GM18526 (cell line): Measurements from ENCODE around the gene MGA.

Source experiments
- POLR2A ChIP-seq: IDR thresholded peaks from 3 replicates; pipeline ENCODE4 v1.6.1; 2011; ENCODE audit not compliant: insufficient read length; ENCODE audit errors: extremely low read depth

Gene MGA

DNA sequence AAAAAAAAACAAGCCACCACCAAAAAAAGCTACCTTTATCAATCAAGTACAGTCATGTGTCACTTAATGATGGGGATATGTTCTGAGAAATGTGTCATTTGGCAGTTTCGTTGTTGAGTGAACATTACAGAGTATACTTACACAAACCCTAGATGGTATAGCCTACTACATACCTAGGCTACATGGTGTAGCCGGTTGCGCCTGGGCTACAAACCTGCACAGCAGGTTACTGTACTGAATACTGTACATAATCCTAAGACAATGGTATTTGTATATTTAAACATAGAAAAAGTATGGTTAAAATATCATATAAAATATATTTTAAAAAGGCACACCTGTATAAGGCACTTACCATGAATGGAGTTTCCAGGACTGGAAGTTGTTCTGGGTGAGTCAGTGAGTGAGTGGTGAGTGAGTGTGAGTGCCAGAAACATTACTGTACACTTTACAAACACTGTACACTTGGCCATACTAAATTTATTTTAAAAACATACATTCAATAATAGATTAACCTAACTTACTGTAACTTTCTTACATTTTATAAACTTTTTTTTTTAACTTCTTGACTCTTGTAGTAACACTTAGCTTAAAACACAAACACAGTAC, 141.7 kb downstream of the MGA start:
- no peak for TF ChIP-seq POLR2A

DNA sequence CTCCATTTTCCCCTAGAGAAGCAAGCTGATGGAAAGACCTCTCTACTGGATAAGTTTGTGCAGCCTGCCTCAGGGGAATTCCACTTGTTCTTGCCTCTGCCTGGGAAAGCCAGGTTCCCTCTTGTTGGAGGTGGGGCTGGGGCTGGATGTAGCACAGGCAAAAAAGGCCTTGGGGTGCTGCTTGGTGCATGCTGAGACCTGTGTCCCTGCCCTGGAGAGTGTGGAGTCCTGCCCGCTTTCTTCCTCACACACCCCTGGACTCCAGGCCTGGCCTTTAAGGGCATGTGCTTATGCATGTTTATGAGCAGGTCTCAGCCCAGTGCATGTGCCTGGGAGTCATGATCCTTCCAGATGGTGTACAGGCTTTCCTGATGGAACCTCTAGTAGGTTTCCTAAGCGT, 144.2 kb downstream of the MGA start:
- TF ChIP-seq POLR2A, result no peak

DNA sequence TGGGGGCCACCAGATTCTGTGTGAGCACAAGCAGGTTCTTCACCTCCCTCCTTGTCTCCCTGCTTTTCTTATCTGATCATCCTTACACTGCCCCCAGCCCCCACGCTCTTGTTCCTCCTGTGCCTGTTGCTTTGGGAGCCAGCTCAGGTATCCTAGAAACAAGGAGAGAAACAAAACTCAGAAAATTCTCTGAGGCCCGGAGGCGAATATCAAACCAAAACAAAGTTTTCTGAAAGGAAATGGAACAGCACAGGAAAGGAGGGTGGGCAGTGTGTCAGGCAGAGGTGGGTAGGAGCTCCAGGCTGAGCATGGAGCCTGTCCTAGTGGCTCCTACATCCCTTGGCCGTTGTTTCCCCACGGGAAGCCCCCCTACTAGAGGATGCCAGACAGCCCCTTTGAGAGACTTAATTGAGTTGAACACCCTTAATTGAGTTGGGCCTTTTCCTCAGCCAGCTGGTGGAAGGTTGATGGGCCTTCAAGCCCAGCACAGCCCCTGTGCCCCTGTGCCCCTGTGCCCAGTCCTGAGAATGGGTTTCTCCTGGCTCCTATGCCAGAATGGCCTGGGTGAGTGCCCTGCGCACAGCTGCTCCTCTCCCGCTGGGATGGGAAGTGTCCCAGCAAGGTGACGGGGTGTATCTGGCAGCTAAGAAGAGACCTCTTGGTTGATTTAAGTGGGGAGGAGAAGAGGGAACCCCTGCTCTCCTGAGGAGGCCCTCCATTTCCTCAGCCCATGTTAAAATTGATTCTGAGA, 144.9 kb downstream of the MGA start:
- no peak for TF ChIP-seq POLR2A

DNA sequence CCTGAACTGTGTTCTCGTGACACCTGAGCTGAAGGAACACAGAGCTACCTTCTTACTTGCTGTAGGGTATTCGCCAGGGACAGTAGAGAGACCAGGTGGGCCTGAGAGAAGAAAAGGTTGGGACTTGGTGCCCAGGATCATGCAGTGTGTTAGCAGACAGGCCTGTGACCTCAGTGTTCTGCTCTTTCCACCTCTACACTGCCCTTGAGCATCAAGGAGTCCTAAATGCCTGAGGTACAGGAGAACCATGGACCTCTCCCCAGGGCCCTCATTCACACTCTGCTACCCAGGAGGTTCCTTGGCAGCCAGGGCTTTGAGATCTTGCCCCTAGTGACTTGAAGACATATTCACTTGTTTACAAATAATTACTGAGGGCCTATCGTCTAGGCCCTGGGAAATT, 145.5 kb downstream of the MGA start:
- no peak for TF ChIP-seq POLR2A

DNA sequence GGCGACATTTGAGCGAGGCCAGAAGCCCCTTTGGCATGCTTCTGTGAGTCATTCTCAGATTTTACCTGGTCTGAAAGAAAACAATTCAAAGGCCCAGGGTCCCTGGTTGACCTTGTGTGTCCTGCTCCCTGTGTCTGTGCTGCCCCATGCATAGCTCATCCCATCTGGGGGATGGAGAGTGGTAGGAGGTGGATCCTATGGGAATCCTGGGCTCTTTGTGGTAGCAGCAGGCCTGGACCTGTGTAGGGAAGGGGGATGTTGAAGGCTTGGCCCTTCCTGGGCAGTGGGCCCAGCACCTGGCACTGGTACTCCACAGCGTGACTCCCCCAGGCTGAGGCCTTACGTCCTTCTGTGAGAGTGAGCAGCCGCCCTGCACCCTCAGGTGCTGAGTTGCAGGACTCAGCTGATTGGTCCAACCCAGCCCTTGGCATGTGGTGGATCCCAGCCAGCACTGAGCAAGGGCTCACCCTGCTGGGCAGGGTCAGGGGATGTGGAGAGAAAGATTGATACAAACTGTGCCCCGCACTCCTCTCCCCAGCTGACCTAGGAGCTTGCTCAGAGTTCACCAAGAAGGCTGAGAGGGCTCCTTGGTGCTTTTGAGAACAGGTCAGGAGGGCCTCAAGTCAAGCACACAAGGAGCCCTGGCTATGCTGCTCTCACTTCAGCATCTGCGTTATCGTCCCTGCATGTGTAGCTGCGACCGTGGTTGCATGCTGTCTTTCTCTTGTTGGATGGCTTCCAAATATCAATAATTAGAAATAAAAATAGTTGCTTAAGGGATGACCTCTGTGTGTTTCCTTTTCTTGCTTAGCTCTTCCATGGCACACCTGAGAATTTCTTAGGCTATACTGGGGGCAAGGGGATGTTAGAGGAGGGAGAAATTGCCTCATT, 146.3 kb downstream of the MGA start:
- TF ChIP-seq POLR2A, result no peak

DNA sequence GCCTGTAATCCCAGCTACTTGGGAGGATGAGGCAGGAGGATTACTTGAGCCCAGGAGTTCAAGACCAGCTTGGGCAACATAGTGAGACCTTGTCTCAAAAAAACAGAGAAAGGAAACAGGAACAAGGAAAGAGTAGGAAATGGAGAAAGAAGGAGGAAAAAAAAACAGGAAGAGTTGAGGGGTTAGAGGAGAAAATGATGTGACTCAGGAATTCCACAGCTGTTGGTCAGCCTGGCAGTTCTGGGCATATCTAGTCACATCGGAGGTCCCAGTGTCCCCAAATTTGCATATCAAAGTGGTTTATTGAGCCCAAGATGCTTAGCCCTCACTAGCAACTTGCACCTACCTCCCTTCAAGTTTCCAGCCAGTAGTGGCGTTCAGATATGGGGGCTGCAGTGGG, 148.9 kb downstream of the MGA start:
- no peak for TF ChIP-seq POLR2A

DNA sequence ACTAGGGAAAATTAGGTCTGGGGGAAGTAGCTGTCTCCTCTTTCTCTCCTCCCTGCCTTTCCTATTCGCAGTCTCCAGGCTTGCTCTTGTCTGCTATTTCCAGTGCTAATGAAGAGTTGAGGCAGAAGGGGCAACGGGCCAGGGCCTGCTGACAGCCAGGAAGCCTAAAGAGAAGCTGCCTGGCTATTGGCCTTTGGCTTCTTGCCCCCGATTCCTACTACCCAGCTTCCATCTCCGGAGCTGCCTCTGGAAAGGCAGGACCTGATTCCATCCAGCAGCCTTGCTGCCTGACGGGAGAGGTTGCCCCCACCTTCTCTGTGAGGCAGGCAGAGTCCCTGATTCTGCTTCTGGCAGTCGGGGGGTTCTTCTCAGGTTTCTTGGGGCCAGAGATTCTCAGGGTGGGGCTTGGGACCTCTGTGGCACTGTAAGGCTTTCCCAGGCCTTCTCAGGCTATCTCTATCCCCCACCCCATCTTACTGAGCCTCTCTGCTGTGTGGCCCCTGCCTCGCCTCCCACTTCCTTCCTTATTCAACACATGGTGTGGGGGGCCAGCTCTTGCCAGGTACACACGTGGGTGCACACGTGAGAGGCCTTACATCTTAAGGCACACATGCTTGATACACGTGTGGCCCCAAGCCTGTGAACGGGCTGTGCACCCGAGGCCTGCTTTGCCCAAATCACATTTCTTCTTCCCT, 149.5 kb downstream of the MGA start:
- TF ChIP-seq POLR2A, result no peak

DNA sequence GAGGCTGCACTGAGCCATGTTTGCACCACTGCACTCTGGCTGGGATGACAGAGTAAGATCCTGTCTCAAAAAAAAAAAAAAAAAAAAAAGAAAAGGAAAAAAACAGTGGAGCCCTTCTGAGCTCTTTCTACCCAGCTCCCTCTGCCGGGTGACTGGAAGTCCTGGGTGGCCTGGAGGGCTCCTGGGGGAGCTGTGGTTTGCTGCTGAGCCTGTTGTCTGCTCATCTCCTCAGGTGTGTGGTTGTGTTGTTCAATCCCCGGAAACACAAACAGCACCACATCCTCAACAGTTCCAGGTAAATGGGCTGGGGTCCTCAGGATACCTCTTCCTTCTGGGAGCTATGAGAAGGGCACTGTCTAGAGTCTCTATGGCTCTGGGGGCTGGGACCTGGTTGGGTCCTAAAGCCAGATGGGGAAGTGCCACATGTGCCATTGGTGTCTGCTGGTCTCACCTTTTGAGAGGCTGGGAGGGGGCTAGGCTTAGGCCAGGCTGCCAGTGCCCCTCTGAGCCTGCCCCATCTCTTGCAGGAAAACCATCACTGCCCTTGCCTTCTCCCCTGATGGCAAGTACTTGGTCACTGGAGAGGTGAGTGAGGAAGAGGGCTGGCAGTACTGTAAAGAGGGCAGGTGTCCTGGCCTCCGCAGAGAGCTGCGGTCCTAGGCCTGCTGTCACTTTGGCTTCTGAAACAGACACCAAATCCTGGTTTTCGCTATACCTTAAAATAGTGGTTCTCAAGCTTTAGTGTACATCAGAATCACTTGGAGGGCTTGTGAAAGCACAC, 150.6 kb downstream of the MGA start:
- no peak for TF ChIP-seq POLR2A

DNA sequence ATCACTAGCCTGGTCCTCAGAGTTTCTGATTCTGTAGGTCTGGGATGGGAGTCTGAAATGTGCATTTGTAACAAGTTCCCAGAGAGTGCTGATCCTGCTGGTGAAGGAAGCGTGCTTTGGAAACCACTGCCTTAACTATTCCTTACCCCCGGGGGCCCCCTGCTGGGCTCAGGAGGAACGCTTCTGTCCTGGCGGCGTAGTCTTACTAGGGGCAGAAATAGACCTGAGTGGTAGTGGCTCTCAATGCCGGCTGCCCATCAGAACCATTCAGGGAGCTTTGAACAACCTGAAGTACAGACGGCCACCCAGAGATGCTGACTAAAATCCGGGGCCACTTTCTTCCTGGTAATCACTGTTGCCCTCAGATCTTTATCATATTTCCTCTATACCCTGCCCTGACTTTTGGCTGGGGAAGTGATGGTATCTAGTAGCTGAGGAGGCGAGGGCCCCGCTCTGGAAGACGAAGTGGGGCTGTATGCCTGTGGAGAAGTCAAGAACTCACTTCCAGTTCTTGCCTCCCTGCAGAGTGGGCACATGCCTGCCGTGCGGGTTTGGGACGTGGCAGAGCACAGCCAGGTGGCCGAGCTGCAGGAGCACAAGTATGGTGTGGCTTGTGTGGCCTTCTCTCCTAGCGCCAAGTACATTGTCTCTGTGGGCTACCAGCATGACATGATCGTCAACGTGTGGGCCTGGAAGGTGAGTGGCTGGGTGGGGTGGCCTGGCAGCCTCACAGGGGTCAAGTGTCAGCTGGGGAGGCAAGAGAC, 151.4 kb downstream of the MGA start:
- TF ChIP-seq POLR2A, result no peak

DNA sequence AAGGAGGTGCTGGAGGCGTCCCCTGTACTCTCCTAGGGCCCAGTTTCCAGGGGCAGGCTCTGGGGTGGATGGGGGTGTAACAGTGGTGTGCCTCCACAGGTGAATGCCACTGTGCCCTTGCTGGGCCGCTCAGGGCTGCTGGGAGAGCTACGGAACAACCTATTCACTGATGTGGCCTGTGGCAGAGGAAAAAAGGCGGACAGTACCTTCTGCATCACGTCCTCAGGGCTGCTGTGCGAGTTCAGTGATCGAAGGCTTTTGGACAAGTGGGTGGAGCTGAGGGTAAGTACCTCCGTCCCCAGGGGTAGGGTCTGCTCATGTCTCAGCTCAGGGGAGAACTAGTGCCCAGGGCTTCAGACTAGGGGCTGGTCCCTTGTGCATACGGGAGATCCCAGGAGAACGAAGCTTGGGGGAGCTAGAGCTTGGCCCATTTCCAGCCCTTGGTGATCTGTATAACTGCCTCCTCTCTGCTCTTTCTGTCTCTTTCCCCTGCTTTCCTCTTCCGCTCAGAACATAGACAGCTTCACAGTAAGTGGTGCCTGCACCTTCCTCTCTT, 152.7 kb downstream of the MGA start:
- no peak for TF ChIP-seq POLR2A

DNA sequence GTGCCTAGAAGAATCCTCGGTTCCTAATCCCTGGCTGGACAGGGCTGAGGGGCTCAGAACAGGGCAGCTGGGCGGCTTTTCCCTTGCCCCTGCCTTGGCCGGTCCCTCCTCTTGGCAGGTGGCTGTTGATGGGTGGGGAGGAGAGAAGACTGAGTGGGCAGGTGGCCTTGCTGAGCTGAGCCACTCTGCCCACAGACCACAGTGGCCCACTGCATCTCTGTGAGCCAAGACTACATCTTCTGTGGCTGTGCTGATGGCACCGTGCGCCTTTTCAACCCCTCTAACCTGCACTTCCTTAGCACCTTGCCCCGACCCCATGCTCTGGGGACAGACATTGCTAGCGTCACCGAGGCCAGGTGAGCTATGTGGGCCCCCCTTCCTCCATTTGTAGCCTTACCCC, 153.2 kb downstream of the MGA start:
- TF ChIP-seq POLR2A, result no peak

DNA sequence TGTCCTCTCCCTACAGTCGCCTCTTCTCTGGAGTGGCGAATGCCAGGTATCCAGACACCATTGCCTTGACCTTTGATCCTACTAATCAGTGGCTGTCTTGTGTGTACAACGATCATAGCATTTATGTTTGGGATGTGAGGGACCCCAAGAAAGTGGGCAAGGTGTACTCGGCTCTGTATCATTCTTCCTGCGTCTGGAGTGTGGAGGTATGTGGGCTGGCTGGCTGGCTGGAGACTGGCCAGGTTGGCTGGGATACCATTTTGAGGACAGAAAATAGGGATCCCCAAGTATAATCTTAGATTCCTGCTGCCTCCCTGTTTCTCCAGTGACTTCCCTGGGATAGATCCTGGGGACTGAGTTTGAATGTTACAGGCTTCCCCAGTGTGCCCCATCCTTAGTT, 154.3 kb downstream of the MGA start:
- no peak for TF ChIP-seq POLR2A

DNA sequence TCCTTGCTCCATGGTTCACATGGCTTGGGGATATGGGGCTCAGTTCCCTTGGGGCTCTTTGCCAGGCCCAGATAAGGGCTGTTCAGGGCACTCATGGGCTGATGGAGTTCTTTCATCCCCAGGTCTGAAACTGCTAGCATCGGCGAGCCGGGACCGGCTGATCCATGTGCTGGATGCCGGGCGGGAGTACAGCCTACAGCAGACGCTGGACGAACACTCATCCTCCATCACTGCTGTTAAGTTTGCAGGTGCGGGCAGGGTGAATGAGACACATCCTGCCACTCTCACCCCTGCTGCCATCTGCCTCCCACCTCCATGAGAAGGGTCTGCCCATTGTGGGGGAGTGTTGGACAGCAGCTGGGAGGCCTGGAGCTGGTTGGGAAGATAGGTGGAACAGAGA, 156.6 kb downstream of the MGA start:
- TF ChIP-seq POLR2A, result no peak

DNA sequence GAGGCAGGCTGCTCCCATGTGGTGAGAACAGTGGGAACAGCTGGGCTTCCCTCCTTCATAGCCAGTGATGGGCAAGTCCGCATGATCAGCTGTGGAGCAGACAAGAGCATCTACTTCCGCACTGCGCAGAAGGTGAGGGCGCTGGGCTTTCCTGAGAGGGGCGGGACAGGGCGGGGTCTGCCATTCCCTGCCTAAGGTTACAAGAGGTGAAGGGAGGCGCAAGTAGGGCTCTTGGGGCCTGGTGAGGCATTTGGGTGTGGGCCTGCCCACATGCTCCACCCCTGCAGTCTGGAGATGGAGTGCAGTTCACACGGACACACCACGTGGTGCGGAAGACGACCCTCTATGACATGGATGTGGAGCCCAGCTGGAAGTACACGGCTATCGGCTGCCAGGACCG, 157.1 kb downstream of the MGA start:
- TF ChIP-seq POLR2A, result no peak

DNA sequence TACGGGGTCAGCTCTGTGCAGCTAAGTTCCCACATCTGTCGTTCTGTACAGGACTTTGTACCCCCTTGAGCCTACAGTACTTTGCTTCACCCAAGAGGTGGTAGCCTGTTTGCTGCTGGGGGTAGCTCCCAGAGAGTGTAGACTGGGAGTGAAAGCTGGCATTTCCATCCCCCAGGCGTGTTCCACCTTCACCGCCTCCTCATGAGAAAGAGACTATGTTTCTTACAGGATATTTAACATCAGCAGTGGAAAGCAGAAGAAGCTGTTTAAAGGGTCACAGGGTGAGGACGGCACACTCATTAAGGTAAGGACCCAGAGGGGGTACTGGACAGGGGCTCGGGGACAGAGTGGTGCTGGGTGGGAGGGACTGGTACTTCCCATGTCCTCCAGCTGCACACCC, 157.6 kb downstream of the MGA start:
- TF ChIP-seq POLR2A, result no peak
